ENCODE results near the gene OR2K2.
A peak's percentile ranks its signal among the peaks of the same experiment; 100 is the strongest.
"Not testable (repeated sequence)": the region's sequence is repeated elsewhere in the genome, so short reads cannot be mapped to it uniquely, and the experiment has no call there.

OR2K2 gene, protein sequence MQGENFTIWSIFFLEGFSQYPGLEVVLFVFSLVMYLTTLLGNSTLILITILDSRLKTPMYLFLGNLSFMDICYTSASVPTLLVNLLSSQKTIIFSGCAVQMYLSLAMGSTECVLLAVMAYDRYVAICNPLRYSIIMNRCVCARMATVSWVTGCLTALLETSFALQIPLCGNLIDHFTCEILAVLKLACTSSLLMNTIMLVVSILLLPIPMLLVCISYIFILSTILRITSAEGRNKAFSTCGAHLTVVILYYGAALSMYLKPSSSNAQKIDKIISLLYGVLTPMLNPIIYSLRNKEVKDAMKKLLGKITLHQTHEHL

GRCh38 chr9:111330124-111330523 lies at the start of gene OR2K2:
TSS of gene OR2K2 (minus strand) at chr9:111330224. CDS start at chr9:111328433, 1,791 bp downstream.
- no peak for DNase-seq (ENCODE audit: low read depth)

- DNase-seq (ENCODE audit: low read depth) = peak; percentile 49
Observed at GRCh38 chr9:111375817-111376564, 46.0 kb upstream of the OR2K2 start.

DNA sequence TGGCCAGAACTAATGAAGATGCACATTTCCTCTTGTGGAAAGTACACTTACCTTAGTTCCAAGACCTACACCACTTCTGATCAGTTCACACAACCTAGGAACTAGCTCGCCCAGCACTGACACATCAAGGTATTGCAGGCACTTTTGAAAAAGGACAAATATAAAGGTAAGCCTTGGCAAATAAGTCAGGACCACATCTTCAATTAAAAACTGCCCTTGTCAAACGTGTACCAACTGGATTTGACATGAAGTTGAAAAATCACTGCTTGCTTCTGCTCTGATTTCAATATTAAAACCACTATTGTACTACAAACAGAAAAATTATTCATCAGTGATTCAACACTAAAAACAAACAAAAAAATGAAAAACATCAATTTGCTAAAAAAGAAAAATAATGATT lies 45.0 kb upstream of the OR2K2 start:
- no peak for DNase-seq (ENCODE audit: low read depth)

DNA sequence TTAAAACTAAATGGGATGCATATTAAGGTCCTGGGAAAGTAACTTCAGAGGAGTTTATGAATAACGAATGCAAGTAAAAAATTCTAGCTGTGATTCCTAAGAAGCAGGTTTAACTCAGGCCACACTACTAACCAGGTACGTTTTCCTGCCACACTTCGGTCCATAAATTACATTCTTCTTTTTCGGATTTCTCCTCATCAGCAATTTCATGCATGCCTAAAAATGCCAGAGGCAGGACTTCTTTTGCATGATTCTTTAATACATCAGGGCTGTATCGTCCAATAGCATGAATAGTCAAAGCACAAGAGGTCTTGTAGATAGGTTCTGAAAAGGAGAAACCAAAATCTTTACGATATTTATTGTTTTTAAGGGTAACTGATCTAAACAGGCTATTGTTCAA lies 42.3 kb upstream of the OR2K2 start:
- no peak for DNase-seq (ENCODE audit: low read depth)

DNA sequence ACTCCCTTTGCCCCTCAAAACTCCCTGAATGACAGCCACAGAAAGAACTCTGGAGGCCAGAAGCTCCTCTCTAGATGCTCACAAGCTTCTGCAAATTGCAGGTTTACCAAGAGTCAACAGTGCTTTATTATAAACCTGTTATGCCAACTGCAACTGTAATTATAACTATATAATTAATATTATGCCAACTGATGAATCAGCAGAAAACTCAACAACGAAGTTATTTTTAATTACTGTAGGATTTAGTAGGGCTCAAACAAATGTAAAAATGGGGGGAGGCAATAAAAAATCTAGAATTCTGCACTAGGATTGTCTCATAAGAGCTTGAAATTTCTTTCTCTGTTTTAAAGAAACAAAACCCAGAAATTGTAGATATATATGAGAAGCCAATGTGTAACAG lies 37.0 kb upstream of the OR2K2 start:
- no peak for DNase-seq (ENCODE audit: low read depth)

- peak; percentile 34 for DNase-seq (ENCODE audit: low read depth)
Observed at GRCh38 chr9:111362526-111362925, 32.5 kb upstream of the OR2K2 start.

DNA sequence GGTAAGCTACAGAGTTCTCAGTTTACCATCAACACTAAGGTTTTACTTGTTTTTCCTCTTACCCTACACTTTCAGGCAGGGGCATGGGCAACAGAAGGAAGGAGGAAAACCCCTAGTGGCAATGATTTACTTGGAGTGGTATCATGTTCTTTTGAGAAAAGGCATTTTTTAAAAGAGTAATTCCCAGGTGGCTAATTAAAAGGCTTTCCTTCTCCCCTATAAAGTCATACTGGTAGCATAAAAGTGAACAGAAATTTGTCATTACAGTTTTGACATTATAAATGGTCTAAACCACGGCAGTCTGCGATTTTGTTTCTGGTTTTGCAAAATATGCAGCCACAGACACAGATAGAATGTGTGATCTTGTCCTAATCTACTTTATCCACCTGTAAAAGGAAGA lies 30.9 kb upstream of the OR2K2 start:
- no peak for DNase-seq (ENCODE audit: low read depth)

DNA sequence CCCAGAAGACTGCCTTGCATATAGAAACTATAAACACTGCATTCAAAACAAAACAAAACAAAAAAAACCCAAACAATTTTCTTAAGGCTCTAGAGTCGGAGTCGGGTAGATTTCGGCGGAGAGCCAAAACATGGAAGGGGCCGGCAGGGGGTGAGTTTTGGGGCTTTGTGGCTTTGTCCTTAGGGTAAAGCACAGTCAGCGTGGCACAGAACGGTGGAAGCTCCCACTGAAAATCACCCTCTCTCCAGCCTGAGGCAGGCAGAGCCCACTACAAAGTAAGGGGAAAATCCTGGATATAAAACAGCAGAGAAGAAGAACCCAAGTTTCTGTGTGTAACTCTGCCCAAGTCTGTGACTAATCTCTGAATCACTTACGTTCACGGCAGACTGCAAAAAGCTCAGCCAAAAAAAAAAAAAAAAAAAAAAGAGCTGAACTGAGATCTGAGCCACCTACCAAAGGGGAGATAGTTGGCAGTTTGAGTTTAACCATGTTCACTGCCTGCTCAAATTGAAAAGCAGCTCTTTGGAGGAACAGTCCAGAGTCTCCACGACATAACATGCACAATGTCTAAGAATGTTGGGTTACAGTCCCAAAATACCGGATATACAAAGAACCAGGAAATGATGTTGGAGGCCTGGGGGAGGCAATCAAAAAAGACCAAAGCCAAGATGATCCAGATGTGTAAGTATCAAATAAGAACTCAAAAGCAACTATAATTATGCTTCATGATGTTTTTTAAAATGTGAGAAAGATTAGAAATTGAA lies 26.6 kb upstream of the OR2K2 start:
- DNase-seq (ENCODE audit: low read depth) = peak; percentile 85

GRCh38 chr9:111352545-111352944 lies 22.5 kb upstream of the OR2K2 start:
- no peak for DNase-seq (ENCODE audit: low read depth)

GRCh38 chr9:111350556-111350955 lies 20.5 kb upstream of the OR2K2 start:
- DNase-seq (ENCODE audit: low read depth) = no peak

DNA sequence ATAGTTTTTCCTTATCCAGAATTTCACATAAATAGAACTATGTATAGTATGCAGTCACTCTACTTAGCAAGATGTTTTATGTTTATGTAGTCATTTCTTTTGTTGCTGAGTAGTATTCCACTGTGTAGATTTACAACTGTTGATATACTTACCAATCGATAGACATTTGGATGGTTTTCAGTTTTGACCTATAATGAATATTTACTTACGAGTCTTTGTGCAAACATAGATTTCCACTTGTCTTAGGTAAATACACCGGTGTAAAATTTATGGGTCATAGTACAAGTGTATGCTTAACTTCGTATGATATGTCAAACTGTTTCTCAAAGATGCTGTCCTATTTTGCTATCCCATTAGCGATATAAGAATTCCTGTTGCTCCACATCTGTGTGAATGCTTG lies 19.7 kb upstream of the OR2K2 start:
- no peak for DNase-seq (ENCODE audit: low read depth)

DNA sequence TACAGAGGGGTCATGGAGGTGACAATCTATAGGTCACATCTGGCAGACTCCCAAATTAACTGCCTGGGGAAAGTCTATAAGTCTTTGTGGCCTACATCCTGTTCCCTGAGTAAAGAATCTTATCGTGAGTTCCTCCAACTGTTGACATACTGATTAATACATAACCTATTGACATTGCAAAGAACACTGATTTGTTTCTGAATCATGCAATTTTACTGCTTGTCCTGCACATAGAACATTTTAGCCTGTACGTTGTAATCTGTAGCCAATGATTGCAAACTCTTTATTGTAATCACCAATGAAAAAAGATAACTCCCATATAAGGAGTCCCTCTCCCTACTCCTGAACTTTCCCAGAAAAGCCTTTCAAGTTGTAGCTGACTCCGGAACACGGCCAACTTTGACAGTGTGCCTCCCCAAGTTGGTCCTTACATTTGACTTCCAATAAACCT lies 18.8 kb upstream of the OR2K2 start:
- DNase-seq (ENCODE audit: low read depth) = no peak

- not testable (repeated sequence) for DNase-seq (ENCODE audit: low read depth)
Observed at GRCh38 chr9:111334318-111334863, 4.4 kb upstream of the OR2K2 start.

GRCh38 chr9:111320631-111321030 lies 9.4 kb downstream of the OR2K2 start:
- DNase-seq (ENCODE audit: low read depth) = peak; percentile 14

DNA sequence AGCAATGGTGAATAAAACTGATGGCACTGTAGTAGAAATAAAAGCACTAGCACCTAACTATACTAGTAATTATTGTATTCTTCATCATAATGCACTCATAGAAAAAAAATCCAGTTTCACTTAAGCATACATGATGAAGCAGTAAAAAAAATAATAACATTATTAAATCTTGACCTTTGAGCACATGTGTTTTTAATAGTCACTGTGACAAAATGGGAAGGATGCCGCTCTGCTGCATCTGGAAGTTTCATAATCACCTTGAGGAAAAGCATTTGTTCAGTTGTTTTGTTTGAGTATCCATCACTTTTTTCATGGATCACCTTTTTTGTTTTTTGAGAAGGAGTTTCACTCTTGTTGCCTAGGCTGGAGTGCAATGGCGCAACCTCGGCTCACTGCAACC lies 13.2 kb downstream of the OR2K2 start:
- peak; percentile 86 for DNase-seq (ENCODE audit: low read depth)

DNA sequence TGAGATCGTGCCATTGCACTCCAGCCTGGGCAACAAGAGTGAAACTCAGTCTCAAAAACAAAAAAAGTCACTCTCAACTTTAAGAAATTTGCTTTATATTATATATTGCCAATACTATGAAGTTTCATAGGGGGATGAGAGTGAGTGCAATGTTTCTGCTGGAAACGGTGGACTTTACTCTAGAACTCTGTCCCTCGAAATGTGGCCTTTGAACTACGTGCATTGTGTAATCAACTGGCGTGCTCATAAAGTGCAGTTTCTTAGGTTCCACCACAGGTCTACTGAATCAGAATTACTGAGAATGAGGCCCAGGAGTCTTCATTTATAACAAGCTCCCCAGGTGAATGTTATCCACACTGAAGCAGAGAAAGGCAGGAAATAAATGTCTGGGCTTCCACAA lies 24.1 kb downstream of the OR2K2 start:
- no peak for DNase-seq (ENCODE audit: low read depth)

DNA sequence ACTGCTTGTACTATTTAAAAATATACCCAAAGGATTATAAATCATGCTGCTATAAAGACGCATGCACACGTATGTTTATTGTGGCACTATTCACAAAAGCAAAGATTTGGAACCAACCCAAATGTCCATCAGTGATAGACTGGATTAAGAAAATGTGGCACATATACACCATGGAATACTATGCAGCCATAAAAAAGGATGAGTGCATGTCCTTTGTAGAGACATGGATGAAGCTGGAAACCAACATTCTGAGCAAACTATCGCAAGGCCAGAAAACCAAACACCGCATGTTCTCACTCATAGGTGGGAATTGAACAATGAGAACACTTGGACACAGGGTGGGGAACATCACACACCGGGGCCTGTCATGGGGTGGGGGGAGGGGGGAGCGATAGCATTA lies 26.0 kb downstream of the OR2K2 start:
- DNase-seq (ENCODE audit: low read depth) = not testable (repeated sequence)

GRCh38 chr9:111301195-111301594 lies 28.8 kb downstream of the OR2K2 start:
- peak; percentile 93 for DNase-seq (ENCODE audit: low read depth)

- DNase-seq (ENCODE audit: low read depth) = no peak
Observed at GRCh38 chr9:111300140-111300735, 29.8 kb downstream of the OR2K2 start.

DNA sequence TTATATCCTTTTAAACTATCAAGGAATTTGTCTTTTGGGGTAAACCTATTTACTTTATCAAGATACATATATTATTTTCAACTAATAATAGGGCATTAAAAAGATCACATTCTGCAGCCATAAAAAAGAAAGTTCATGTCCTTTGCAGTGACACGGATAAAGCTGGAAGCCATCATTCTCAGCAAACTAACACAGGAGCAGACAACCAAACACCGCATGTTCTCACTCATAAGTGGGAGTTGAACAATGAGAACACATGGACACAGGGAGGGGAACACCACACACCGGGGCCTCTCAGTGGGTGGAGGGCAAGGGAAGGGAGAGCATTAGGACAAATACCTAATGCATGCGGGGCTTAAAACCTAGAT lies 30.4 kb downstream of the OR2K2 start:
- DNase-seq (ENCODE audit: low read depth) = not testable (repeated sequence)

DNA sequence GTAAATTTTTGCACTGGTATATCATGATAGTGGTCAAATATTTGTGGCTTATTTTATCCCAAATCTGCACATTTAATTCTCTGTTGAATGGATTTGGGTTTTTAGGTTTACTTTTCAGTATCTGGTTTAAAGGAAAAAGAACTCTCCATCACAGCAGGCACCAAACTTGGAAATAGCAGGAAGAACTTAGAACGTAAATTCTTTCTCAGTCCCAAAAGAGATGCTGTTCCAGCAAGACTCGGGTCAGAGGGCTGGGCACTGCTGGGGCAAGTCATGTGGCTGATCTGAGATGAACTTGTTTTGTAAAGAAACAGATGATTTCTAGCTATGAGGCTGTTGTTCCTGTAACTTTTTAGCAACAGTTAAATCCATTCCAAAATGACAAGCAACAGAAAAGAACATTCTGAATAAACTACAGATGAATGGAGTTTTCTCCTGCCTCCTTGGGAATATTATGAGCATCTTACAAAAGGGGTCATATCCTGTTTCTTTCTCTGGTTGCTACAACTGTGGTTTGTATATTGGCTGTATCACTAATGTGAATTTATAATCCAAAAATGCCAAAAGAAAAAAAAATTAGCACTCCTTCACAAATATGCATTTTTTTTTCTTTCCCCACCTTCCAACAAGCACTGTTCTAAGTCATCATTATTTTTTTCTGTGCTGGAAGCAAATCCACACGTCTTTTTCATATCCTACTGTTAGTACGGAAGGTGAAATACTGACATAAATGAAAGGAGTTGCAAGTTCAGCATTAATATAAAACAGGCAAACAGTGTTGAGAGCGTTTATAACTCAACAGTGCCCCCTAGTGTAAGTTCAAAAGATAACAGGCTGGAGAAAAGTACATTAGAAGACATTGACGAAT lies 31.1 kb downstream of the OR2K2 start:
- DNase-seq (ENCODE audit: low read depth) = peak; percentile 92
